Heart left ventricle (tissue), 16 donors: Measurements from ENCODE around the gene CSN2. TPM values are rescaled to one million over a fixed set of nuclear protein-coding genes. Genes with fewer than 3 reads are reported as not detected.

Experiments used
- ATAC-seq, 4 donors: fragments of 200-7000 bp; cut with Tn5 transposase; one replicate each; pipeline ENCODE4 v1.9.1; 2020 to 2022; ENCODE audit warnings: moderate library complexity in 4 of 4, mild to moderate bottlenecking in 3 of 4, moderate number of reproducible peaks in 1 of 4
- DNase-seq, 5 donors: peaks; one replicate each; pipeline ENCODE4 v3.0.0-alpha.2; 2020
- H3K27ac ChIP-seq, 12 donors: fragments of 200-600 bp; sonication (generic) in 4 of 12; one replicate each; pipeline versions ENCODE4 v1.5.0 to v1.8.0; 2016 to 2022; ENCODE audit warnings: mild to moderate bottlenecking in 2 of 12
- H3K27me3 ChIP-seq, 9 donors: fragments of 200-600 bp; sonication (generic) in 2 of 9; one replicate each; pipeline versions ENCODE4 v1.5.1 to v1.8.0; 2016 to 2022; ENCODE audit warnings: mild to moderate bottlenecking in 3 of 9
- H3K36me3 ChIP-seq, 9 donors: fragments of 200-600 bp; sonication (generic) in 2 of 9; one replicate each; pipeline versions ENCODE4 v1.5.0 to v1.8.0; 2018 to 2022; ENCODE audit warnings: mild to moderate bottlenecking in 2 of 9
- H3K4me1 ChIP-seq, 12 donors: fragments of 200-600 bp; sonication (generic) in 4 of 12; one replicate each; pipeline versions ENCODE4 v1.5.0 to v1.8.0; 2016 to 2022; ENCODE audit warnings: mild to moderate bottlenecking in 3 of 12
- H3K4me3 ChIP-seq, 12 donors: fragments of 200-600 bp; sonication (generic) in 4 of 12; one replicate each; pipeline versions ENCODE4 v1.5.0 to v1.8.0; 2017 to 2022; ENCODE audit warnings: mild to moderate bottlenecking in 9 of 12, moderate library complexity in 4 of 12
- H3K9me3 ChIP-seq, 12 donors: fragments of 200-600 bp; sonication (generic) in 4 of 12; one replicate each; pipeline versions ENCODE4 v1.5.0 to v1.8.0; 2016 to 2022; ENCODE audit warnings: mild to moderate bottlenecking in 1 of 12
- CTCF ChIP-seq, 12 donors: fragments of 200-600 bp; sonication (generic) in 4 of 12; IDR thresholded peaks; one replicate each; pipeline versions ENCODE4 v1.5.0 to v1.8.0; 2018 to 2022; ENCODE audit warnings: antibody characterized with exemption in 12 of 12, mild to moderate bottlenecking in 5 of 12
- POLR2A ChIP-seq, 2 donors: fragments of 450-650 bp; IDR thresholded peaks; one replicate each; pipeline ENCODE4 v1.6.1; 2017; ENCODE audit warnings: antibody characterized with exemption in 2 of 2, mild to moderate bottlenecking in 2 of 2, moderate library complexity in 2 of 2
- WGBS, 4 donors: extraction: QIAGEN DNeasy Blood & Tissue Kit in 2 of 4; methylation state at CpG; one replicate each; pipeline versions ENCODE4 v1.1.5 to v1.1.7; 2013 to 2018; 5-methylcytosine and 5-hydroxymethylcytosine counted together
- intact Hi-C, 10 donors: fragments of 100-400 bp; cut with DNase I; formaldehyde crosslinking; loops; one replicate each; pipeline versions ENCODE4 v1.11.1 to v1.14.2; 2022
- long read RNA-seq, 3 donors: library from polyadenylated mRNA; unstranded; transcript quantifications; one replicate each; pipeline ENCODE4 v2.0.0, GENCODE V29; 2020 to 2021
- polyA plus RNA-seq, 2 donors: library from polyadenylated mRNA; stranded (reverse); fragments of 200-250 nt; gene quantifications; one replicate each; pipeline ENCODE4 v1.2.3, GENCODE V29; 2013
- total RNA-seq, 9 donors: library from RNA; depleted of rRNA in 2 of 9; stranded (reverse); fragments of >200 nt in 2 of 9; fragmentation: NEBNext Ultra II Directional in 3 of 9; extraction: Animal tissue kit (Norgen Biotek cat#: 25700) in 3 of 9; gene quantifications; one replicate each; pipeline versions ENCODE4 v1.1.0 to v1.2.4, GENCODE V29; 2016 to 2023
- donor health status: ischemic (EF 13 %, LVEDD 7.1; RV severe dilation, severe dysfunction).
- donor health status: healthy with polysubstance abuse.
- donor health status: DM: no; HTN: yes; CAD: no.
- donor health status: DM: no; HTN: no; CAD: no.
- donor health status: ischemic (EF 25% LVEDD 6.9; RV normal size, moderate dysfunction).
- donor health status: ischemic (EF 25% LVEDD 5.7; RV mildly dilated, moderate dysfunction).
- donor health status: healthy.
- donor health status: DM: yes; HTN: yes; CAD: no.
- donor health status: ischemic (EF 35%, LVEDD 5.7; RV mildly dilated, moderate dysfunction).
- donor health status: nonischemic (EF 11% LVEDD 7.7; RV severe dilation, severe dysfunction).
- donor health status: DM: yes; HTN: yes; CAD: no.
- donor health status: PGD.
- donor health status: ischemic (EF 29% LVEDD 5.4; RV normal size, mild dysfunction).
- donor health status: nonischemic (EF 23%, LVEDD 6.1; RV moderate dilation, normal function).

The CSN2 gene
- total RNA-seq = not detected
- not detected for polyA plus RNA-seq
- long read RNA-seq, donor 1 = 0 reads
- long read RNA-seq, donor 2 = 0 reads
- long read RNA-seq, donor 3 = 0 reads

DNA sequence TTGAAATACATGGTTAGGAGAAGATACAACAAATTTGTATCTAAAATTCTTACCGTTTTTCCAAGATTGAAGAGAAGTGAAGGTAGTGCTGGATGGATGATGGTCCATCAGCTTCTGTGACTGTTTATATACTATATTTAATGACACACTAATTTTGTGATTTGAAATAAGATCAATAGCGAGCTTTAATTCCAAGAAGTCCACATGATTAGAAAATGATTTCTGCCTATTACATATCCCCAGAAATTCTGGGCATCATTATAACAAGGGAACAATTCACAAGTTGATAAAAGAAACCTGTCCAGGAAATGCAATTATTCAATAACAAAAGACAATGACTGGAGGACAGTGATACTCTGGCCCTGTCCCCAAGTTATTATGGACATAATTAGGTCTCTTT is at the start of gene CSN2:
Gene CSN2 (minus strand): TSS at position 101 of the 400 bp plus-strand sequence. CDS start 4,733 bp downstream, outside the sequence.
- DNase-seq = no peak
- H3K27ac ChIP-seq = no peak within 1 kb of the TSS
- 79 to 91% (median 85%) methylated on average over 2 of the region's 2 CpGs for WGBS, 4 donors
- no peaks in the 10 kb centered on the region for H3K27me3 ChIP-seq
- ATAC-seq = no peak
- H3K4me1 ChIP-seq = no peaks in the 10 kb centered on the region
- no peaks in the 10 kb centered on the region for H3K36me3 ChIP-seq
- no peak within 1 kb of the TSS for H3K4me3 ChIP-seq
- intact Hi-C loops = no loop called here
- TF ChIP-seq CTCF (IDR thresholded peaks at IDR 0.05) (no peak), POLR2A (IDR thresholded peaks at IDR 0.05) (no peak)
- H3K9me3 ChIP-seq = peaks cover 0 to 3% (median 0%) of the 10 kb centered on the region in 12 donors

GRCh38 chr4:70008771-70009170 is 43.2 kb upstream of the CSN2 start:
- TF ChIP-seq POLR2A (IDR thresholded peaks at IDR 0.05) = no peak
- no peak for TF ChIP-seq CTCF (IDR thresholded peaks at IDR 0.05)
- DNase-seq (no peak), ATAC-seq (no peak)
- Histone ChIP-seq H3K4me1 (no peaks in the 10 kb centered on the region), H3K27ac (no peak overlapping the region), H3K27me3 (no peaks in the 10 kb centered on the region), H3K4me3 (no peak overlapping the region), H3K36me3 (no peaks in the 10 kb centered on the region), H3K9me3 (peaks cover 0 to 7% (median 0%) of the 10 kb centered on the region in 12 donors)
- intact Hi-C loops = no loop called here
- WGBS, 4 donors = 36 to 45% (median 41%) methylated on average over 3 of the region's 3 CpGs

DNA sequence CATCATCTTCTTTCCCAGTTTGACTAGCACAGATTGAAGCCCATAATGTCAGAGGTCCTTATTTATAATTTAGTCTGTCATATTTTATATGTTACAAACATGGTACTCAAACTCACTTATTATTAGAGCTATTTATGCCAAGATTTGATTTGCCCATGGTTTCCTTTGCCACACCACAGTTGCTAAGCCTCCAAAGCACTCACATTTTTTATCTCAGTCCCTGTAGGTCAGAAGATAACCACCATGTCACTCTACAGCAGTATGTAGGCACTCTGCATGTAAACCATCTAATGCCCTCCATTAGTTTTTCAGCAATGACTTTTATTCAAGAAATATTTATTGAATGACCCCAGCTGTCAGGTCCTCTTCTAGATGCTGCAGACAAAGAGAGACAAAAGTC is 37.0 kb upstream of the CSN2 start:
- Histone ChIP-seq H3K27me3 (no peaks in the 10 kb centered on the region), H3K4me3 (no peak overlapping the region), H3K36me3 (no peaks in the 10 kb centered on the region), H3K9me3 (peaks cover 0 to 2% (median 0%) of the 10 kb centered on the region in 12 donors), H3K4me1 (no peaks in the 10 kb centered on the region), H3K27ac (no peak overlapping the region)
- TF ChIP-seq CTCF (IDR thresholded peaks at IDR 0.05) (no peak), POLR2A (IDR thresholded peaks at IDR 0.05) (no peak)
- DNase-seq (no peak), ATAC-seq (no peak)
- intact Hi-C loops = no loop called here

DNA sequence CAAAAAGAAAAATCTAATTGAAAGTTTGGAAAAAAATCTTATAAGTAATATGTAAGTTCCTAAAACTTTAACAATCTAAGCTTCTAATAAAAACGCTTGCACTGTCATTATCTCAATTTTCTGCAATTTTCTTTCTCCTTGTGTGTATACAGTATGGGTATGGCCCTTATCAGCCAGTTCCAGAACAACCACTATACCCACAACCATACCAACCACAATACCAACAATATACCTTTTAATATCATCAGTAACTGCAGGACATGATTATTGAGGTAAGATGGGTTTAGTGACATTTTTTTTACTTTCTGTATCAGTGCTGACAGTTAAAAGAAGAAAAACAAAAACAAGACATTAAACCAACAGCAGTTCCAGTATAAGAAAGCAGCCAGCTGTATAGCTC is 35.2 kb upstream of the CSN2 start:
- TF ChIP-seq CTCF (IDR thresholded peaks at IDR 0.05) = no peak
- intact Hi-C loops = no loop called here
- WGBS, 4 donors = 67 to 88% (median 68%) methylated on average over 1 of the region's 1 CpG
- DNase-seq (no peak), ATAC-seq (no peak)
- Histone ChIP-seq H3K4me1 (no peaks in the 10 kb centered on the region), H3K4me3 (no peak overlapping the region), H3K9me3 (no peaks in the 10 kb centered on the region), H3K27ac (no peak overlapping the region), H3K27me3 (no peaks in the 10 kb centered on the region), H3K36me3 (no peaks in the 10 kb centered on the region)
